Fibroblast of lung (primary cell): ENCODE data around the gene KCND3.

Experiments
- EZH2 ChIP-seq: IDR thresholded peaks from 2 replicates; pipeline ENCODE4 v1.5.1; 2012; ENCODE audit warnings: low read length, control low read depth, mild to moderate bottlenecking; ENCODE audit errors: missing control alignments
- TF ChIP-seq, protein P1 (sequence below), 2 donors: IDR thresholded peaks in 1 of 2; conservative IDR thresholded peaks in 1 of 2; 1 replicate in 1 of 2; 2 replicates in 1 of 2; pipeline ENCODE4 v1.5.1; 2011 to 2012; ENCODE audit warnings: low read length in 2 of 2, control low read depth in 1 of 2, inconsistent platforms in 1 of 2, low read depth in 1 of 2, mild to moderate bottlenecking in 1 of 2

DNA sequence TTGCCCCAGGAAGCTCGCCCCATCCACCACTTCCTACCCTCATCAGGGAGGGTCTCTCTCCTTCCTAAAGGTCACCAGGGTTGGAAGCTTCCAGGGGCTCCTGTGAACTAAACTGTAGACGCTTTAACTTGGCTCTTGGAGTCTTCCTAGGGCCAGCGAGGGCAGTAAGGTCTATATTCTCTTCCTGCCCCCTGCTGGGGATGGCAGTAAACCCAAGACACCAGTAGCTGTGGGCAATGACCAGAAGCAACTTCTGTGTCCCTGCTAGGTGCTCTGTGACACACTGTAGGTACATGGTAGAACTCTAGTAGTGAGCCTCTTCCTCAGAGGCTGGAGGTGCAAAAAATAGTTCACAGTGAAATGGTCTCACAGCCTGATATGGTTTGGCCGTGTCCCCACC is 30.0 kb downstream of the KCND3 start:
- TF ChIP-seq, protein P1, sequence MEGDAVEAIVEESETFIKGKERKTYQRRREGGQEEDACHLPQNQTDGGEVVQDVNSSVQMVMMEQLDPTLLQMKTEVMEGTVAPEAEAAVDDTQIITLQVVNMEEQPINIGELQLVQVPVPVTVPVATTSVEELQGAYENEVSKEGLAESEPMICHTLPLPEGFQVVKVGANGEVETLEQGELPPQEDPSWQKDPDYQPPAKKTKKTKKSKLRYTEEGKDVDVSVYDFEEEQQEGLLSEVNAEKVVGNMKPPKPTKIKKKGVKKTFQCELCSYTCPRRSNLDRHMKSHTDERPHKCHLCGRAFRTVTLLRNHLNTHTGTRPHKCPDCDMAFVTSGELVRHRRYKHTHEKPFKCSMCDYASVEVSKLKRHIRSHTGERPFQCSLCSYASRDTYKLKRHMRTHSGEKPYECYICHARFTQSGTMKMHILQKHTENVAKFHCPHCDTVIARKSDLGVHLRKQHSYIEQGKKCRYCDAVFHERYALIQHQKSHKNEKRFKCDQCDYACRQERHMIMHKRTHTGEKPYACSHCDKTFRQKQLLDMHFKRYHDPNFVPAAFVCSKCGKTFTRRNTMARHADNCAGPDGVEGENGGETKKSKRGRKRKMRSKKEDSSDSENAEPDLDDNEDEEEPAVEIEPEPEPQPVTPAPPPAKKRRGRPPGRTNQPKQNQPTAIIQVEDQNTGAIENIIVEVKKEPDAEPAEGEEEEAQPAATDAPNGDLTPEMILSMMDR (conservative IDR thresholded peaks at IDR 0.05 in 1 of 2, IDR thresholded peaks at IDR 0.05 in 1 of 2; ENCODE audit: low read depth in 1 of 2, low read length in 2 of 2), result no peak
- no peak for TF ChIP-seq EZH2
